Medulla oblongata (tissue), 1 donor: ENCODE data around the gene ALAS1.
"Not testable (repeated sequence)": the region's sequence is repeated elsewhere in the genome, so short reads cannot be mapped to it uniquely, and the experiment has no call there.

Source experiments
- DNase-seq: peaks from one replicate; pipeline ENCODE4 v3.0.0-alpha.2; 2015; ENCODE audit errors: extremely low spot score

Gene ALAS1

DNA sequence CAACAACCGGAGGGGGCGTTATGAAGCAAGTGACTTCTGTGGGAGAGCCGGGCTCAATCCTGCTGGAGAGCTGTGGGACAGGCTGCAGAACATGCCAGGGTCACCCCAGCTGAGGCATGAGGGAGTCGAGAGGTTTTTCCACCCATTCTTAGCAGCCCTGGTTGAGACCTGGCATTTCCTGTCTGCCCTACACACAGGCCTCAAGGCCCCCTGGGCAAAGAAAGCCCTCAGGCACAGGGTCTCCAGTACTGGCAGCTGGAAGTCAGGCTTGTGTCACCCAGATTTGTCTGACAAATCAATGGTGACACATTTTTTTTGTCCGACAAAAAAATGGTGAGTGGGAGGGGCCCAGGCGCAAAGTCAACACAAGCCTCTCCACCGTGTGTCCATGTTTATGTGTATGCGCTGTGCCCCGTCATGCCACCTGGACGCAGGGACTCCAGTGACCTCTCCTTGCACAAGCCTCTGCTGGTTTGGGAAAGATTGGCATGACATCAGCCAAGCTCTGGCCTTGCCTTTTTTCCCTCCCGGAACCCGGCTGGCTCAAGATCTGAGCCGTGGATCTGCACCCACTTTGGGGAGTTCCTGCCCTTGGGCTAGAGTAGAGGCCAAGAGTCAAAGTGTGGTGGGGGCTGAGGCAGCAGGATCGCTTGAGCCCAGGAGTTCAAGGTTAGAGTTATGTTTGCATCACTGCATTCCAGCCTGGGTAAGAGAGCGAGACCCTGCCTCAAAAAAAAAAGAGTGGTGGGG lies 20.8 kb upstream of the ALAS1 start:
- DNase-seq: no peak

DNA sequence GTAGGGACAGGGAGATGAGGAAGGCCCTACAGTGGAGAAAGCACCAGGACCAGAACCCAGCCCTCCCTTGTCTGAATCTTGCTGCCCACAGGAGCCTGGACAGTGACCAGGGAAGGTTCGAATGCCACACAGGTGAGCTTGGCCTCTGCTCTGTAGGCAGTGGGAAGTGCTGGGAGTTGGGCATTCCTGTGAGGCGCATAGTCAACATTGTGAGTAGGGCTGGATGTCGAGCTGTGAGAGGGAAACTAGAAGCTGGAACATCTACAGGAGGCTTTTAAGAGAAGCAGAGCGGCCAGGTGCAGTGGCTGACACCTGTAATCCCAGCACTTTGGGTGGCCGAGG lies 20.3 kb upstream of the ALAS1 start:
- DNase-seq: no peak

DNA sequence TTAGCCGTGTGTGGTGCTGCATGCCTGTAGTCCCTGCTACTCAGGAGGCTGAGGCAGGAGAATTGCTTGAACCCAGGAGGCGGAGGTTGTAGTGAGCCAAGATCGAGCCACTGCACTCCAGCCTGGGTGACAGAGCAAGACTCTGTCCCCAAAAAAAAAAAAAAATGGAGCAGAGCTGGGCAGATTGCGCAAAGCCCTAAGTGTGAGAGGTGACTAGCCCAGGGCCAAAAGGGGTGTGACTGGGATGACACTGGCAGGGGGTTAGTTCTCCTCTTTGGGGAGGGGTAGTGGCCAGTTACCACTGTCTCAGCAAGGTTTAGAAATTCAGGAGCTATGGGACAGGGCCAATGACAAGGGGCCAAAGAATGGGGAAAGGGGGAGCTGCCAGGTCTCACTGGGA lies 19.8 kb upstream of the ALAS1 start:
- DNase-seq: not testable (repeated sequence)

DNA sequence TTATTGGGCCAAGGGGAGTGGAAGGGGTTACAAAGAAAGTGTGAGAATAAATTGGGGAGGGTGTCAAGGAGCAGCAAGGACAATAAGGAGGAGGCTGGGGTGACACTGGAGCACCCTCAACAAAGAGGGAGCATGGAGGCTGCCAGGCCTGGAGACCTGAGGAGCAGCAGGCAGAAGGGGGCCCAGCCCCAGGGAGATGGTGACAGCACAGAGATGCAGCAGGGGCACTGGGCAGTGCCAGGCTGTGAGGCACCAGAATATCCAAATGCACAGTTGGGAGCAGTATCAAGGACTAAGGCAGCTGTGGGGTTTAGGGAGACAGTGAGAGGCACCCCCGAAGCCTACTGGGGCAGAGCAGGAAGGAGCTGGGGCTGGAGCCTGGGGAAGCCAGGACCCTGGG lies 19.4 kb upstream of the ALAS1 start:
- DNase-seq: no peak

DNA sequence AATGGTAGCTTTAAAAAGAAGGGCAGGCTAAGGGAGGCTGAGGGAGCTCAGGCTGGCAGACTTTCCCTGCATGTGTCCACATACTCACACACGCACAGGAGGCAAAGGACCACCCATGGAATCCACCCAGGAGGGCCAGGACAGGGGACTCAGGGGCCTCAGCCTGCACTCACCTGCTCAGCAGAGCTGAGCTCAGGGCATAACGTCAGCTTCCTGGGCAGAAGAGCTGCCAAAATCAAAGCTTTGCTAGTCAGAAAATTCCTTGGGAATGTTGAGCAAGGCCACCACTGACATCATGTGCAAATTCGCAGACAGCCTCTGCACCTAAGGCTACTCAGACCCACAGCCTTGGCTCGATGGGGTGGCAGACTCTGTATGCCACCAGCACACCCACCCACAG lies 16.4 kb upstream of the ALAS1 start:
- DNase-seq: no peak

DNA sequence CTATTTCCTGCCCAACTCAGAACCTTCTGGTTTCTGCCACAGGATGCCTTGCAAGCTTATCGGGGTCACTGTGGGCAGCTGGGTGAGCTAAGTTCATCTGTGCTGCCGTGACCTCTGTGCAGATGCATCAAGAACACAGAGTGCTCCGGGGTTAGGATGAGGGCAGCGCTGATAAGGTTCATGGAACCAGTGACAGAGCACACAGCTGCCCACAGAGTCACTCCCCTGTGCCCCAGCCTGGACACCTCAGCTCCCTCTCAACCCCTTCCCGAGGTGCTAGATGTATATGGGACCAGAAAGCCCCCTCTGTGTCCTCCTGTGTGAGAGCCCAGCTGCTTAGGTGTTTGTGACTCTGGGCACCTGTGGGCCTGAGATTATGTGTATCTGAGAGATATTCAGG lies 15.8 kb upstream of the ALAS1 start:
- no peak for DNase-seq

DNA sequence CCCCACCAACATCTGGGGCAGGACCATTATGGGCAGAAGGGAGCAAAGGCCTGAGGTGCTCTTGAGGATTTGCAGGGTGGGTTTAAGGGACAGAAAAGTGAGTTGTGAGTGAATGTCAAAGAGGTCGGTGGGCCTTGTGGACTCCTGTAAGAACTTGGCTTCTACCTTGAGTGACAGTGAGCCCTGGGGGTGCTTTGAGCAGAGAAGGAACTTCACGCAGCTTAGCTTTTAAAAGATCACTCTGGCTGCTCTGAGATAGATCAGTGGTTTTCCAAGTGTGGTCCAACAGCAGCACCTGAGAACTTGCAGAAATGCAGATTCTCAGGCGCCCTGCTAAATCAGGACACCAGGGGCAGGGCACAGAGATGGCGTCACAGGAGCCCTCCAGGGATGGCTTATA lies 15.3 kb upstream of the ALAS1 start:
- no peak for DNase-seq

DNA sequence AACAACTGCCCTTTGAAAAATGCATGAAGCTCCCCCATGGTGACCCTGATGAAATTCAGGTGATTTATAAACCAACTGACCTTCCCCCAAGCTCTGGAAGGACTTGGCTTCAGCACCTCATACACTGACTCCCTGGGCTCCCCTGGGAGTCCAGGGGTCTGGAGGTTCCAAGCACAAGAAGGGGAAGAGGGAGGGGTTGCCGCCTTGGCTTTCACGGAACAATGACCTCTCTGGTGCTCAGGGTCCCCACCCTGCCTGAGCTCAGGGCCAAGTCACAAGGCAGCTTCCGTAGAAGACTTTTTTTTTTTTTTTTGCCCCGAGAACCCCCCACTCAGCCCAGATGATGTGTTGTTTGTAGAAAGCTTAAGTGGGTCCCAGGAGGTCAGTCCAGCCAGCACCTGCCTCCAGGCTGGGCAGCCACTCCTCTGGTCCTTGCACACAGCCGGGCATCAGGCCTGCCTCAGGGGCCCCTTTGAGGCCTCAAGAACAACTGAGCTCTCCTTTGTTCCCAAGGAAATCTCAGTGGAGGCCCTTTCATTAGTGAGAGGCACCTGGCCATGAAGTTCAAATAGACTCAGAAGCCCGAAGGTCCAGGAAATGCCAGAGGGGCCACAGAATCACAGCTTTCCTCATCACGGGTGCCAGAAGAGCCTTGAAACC lies 14.0 kb upstream of the ALAS1 start:
- no peak for DNase-seq

DNA sequence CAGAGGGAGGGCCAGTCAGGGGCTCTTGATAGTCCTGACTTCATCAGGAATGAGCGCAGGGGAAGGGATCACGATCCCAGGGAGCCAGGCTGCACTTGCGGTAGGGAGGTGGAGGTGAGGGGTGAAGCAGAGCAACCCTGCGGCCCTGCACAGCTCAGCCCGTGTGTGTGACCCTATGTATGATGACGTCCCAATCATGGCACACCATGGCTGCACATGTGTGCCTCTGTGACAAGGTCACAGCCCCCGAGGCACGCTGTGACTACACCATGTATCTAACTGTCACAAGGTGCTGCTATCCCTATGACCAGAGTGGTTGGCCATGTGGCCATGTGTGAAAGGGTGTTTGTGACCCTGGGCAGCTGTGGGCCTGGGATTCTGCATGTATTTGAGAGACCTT lies 13.3 kb upstream of the ALAS1 start:
- no peak for DNase-seq

DNA sequence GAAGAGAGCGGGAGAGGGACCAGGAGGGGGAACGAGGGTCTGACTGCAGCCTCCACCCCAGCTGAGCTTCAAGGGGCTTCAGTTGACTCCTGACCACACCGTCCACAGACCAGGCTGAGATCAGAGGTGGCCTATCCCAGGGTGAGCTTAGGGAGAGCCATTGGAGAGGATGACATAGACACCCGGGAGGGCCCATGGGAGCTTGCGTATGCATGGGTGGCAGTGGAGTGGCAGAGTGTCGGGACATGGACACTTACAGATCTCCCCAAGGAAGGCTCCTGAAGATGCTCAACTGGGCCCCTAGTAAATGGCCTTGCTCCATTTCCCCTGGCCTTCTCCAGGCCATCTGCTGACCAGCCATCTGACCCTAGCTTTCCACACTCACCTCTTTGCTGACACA lies 12.6 kb upstream of the ALAS1 start:
- DNase-seq: no peak

DNA sequence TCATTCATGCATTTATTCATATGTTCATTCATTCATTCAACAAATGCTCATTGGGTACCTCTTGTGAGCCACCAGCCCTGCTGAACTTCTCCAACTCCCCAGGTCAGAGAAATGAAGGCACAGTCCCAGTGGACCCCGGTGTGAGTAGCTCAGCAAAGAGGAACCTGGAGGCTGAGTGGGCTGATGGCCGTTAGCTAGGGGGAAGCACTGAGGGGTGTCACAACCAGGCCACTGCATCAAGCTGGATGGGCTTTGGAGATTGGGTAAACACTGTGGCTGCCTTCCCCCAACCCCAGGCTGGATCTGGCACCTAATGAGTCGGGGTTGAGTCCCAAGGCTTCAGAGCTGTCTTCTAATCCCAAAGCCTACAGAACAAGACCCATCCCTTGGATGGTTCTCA lies 12.1 kb upstream of the ALAS1 start:
- DNase-seq: no peak

DNA sequence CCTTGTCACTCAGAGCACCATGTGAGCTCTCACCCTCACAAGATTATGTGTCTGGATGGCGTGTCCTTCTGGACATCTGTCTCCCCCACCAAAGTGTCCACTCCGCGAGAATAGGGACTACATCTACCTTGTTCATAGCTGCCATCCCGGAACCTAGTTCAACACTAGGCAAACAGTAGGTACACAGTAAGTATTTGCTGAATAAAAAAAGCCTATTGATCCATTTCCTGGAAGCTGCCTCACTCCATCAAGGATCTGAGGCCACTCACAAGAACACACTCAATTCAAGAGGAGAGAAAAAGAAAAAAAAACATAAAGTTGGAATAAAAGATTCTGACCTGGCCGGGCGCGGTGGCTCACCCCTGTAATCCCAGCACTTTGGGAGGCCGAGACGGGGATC lies 11.2 kb upstream of the ALAS1 start:
- DNase-seq: no peak

DNA sequence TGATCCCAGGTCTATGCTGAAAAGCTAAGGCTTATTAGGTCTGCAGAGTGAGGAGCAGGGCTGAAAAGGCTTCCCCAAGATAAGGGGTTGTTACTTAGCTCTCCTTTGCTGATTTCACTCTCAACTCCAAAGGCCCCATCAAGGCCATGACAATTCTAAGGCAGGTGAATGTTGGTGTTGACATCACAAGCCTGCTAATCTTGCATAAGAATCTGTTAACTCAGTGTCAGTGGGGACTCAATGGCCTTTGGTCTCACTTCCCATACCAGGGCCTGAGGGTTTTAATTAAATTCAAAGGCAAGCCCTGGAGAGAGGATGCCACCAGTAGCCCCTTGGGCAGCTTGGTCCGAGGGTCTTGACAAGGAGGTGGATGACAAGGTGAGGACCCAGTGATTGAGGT lies 9.4 kb upstream of the ALAS1 start:
- DNase-seq: no peak

DNA sequence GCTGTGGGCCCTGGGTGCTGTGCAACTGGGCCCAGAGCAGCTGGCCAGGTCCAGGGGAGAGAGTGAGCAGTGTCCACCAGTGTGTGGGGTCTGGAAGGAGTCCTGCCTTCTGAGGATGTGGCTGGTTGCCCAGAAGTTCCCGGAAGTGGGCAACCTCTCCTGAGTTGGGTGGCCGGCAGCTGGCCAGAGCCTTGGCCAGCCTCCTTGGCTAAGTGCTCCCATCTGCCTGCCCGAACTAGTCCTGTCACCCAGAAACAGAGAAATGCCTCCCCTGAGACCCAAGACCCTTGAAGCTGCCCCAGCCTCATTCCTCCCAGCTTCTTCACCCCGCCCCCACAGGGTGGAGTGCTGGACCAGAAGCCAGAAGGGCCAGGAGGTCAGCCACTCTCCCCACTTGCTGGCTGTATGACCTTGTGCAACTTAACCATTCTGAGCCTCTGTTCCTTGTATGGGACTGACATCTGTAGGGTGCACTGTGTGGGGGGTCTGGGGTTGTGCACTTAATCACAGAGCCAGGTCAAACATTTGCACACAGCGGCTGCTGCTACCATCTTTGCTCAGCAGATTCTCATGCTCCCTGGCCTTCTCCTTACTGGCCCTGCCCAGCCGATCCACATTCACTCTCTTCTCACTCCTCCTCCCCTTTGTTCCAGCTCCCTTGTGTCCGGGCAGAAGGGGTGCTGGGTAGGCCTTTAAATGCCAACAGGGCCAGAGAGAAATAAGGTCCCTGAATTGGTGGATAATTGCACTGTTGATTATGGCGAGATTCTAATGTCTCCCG lies 7.5 kb upstream of the ALAS1 start:
- DNase-seq: peak; percentile 80

DNA sequence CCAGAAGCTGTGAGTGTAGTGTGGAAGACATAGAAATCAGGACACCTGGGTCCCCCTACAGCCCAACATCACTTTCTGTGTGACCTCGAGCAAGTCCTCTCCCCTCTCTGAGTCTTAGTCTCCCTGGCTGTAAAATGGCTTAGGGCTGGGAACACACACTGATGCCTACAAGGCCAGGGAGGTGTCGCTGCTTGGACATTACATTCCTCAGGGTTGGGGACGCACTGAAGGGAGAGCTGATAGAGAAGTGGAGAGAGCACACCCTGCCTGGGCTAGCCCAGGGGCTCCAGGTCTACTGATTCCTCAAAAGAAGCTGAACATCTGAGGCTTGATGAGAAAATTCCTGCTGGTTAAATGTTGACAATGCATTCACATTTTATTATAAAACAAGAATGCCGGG lies 6.3 kb upstream of the ALAS1 start:
- DNase-seq: no peak

DNA sequence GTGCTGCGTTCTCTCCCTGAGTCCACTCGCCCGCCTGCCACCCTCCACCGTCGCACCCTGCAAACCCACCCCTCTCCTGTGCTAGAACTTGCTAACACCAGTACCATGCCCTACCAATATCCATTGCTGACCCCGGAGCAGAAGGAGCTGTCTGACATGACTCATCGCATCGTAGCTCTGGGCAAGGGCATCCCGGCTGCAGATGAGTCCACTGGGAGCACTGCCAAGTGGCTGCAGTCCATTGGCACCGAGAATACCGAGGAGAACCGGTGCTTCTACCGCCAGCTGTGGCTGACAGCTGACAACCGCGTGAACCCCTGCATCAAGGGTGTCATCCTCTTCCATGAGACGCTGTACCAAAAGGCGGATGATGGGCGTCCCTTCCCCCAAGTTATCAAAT lies 4.9 kb upstream of the ALAS1 start:
- DNase-seq: peak; percentile 67

DNA sequence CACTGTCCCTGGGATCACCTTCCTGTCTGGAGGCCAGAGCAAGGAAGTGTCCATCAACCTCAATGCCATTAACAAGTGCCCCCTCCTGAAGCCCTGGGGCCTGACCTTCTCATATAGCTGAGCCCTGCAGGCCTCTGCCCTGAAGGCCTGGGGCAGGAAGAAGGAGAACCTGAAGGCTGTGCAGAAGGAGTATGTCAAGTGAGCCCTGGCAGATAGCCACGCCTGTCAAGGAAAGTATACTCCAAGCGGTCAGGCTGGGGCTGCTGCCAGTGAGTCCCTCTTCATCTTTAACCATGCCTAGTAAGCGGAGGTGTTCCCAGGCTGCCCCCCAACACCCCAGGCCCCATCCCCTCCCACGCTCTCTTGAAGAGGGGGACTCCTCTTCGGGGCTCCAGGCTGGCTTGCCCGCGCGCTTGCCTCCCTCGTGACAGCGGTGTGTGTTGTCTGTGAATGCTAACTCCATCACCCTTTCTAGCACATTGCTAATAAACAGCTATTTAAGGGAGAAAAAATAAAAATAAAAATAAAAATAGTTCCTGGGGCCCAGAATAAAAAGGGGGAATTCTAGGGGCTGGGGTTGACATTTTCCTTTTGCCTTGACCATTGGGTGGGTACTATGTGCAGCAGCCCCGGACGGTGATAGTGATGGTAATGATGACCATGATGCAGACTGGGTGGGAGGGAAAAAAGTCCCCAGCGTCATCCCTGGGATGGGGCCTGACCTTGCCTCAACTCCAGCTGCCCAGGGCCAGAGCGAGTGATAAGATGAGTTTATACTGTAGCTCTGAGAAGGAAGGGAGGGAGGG lies 3.3 kb upstream of the ALAS1 start:
- DNase-seq: no peak

DNA sequence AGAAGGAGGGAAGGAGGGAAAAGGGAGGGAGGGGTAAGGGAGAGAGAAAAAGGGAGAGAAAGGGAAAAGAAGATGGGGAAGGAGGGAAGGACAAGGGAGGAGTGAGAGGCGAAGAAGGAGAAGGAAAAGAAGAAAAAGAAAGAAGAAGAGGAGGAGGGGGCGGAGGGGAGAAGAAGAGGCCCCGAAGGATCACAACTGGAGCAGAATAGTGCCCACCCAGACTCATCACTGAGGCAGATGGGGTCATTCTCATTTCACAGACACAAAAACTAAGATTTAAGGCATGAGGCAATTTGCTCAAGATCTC lies 2.7 kb upstream of the ALAS1 start:
- DNase-seq: no peak

DNA sequence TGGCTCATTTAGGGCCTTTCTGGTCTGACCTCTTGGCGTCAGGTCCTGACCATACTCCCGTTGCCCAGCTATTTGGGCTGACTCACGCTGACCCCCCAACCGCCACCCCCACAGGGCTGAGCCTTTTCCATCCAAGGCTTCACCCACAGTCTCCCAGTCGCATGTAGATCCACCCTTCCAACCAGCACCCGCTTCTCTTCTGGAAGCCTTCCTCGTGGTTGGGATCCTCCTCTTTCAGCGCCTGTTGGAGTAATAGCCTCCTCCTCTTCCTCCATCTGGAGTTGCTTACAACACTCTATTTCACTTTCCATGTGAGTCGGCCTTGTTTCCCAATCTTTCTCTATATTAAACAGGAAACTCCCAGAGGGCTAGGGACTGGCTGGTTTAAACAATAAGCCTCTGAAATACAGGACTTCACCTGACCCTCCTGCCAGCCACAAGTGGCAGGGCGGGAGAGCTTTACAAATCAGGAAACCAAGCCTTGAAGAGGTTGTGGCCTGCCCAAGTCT lies 2.1 kb upstream of the ALAS1 start:
- DNase-seq: peak; percentile 5

DNA sequence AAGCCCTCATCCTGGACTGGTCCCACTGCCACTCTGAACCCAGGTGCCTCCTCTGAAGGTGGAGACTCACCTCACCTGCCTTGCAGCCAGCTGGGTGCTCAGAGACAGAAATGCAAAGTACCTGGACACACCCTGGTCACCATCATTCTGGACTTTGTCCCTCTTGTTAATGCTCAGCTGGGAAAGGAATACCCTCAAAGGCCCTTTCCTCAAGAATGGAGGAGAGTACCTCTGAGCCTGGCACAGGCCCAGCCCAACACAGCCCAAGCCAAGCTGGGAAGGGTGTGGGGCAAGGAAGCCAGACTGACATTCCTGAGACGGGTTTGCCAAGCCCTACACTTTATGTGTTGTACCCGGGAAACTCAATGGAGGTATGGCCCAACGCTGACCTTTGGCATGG lies 983 bp upstream of the ALAS1 start:
- no peak for DNase-seq

DNA sequence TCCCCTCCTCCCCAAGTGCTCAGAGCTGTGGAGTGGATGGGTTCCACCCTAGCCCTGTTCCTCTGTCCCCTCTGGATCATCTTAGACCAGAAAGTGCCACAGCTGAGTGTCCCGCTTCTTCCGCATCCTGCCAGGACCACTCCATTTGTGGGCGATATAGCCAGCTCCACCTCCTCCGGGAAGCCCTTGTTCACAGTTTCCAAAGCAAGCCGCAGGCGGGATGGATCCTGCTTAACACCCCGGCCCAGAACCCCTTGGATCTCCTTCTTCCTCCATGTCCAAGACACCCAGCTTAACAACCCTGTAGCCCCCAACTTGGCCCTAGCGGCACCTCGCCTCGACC lies 490 bp upstream of the ALAS1 start:
- no peak for DNase-seq
